ENCODE measurements around the gene KIAA1671.
"Not testable (repeated sequence)": the region's sequence is repeated elsewhere in the genome, so short reads cannot be mapped to it uniquely, and the experiment has no call there.

The KIAA1671 gene

DNA sequence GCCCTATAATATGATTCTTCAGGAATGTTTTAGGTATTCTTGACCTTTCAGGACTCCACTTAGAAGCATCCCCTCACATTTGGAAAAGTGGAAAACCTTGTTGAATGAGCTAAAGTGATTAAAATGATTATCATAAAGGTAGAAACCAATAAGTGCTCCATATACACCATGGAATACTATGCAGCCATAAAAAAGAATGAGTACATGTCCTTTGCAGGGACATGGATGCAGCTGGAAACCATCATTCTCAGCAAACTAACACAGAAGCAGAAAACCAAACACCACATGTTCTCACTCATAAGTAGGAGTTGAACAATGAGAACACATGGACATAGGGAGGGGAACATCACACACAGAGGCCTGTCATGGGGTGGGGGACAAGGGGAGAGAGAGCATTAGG is 281.2 kb downstream of the KIAA1671 start:
- not testable (repeated sequence) for DNase-seq (ENCODE audit: low read depth, low spot score)

DNA sequence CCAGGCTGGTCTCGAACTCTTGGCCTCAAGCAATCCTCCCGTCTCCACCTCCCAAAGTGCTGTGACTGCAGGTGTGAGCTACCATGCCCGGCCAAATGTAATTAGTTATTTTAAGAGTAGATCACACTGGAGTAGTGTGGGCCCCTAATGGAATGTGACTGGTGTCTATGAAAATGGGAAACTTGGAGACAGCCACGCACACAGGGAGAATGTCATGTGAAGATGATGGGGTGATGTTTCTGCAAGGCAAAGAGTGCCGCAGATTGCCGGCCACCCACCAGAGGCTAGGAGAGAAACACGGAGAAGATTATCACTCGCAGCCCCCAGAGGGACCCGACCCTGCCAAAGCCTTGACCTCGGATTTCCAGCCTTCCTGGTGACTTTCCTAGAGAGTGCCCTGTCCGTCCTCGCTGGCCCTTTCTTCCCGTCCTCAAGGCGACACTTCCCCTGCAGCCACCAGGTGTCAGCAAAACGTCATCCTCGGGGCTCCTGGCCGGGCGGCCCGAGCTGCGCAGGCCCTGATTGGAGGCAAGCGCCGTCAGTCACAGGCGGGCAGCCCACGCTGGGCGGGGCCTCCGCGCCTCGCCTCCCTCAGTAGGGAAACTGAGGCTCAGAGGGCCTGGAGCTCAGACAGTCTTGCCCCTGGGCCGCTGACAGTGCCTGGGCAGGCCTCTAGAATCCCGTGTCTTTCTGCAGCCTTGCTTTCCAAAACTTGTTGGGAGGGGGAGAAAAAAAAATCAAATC is 283.2 kb downstream of the KIAA1671 start:
- peak; percentile 10 for DNase-seq (ENCODE audit: low read depth, low spot score)

DNA sequence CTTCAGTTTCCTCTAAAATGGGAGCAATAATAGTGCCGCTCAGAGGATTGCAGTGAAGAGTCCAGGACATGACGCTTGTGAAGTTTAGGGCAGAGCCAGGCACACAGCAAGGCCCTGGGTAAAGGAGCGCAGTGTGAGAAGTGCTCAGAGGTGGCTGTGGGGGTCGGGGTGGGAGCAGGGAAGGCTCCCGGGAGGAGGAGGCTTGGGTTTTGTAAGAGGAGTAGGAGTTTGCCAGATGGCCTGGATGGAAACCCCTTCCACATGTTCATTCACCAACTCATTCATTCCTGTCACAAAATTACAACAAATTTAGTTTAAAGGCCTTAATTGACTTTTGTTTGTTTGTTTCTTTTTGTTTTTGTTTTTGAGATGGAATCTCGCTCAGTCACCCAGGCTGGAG is 283.9 kb downstream of the KIAA1671 start:
- no peak for DNase-seq (ENCODE audit: low read depth, low spot score)

DNA sequence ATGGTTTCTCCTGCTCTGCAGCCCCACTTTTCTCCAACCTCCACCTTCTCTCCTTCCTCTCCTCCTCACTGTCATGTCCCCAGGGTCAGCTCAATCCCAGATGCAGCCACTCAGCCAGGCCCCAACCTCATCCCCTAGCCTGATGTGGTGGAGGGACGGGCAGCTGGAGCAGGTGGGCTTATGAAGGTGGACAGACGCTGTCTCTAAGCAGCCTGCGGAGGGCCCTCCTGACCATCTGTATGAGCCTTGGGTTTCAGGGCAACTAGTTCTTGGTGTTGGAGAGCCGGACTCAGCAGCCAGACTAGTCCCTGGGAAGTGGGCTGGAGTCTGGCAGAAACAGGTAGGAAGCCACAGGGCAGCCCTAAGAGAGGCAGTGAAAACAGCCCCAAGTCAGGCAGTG is 285.0 kb downstream of the KIAA1671 start:
- no peak for DNase-seq (ENCODE audit: low read depth, low spot score)

DNA sequence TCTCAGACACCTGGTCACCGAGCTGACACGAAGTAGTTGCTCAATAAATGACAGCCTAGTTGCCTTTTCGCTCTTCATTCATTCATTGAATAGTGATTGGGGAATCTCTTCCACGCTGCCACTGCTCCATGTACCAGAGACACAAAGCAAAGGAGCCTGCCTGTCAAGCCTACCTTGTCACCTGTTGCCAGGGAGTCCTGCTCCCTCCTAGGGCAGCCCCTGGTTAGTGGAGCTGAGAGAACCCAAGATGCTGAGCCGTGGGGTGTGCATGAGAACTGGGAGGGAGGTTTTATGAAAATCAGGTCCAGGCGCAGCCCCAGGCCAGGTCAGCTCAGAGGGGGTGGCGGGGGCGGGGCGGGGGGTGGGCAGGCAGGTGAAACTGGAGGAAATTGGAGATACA is 285.5 kb downstream of the KIAA1671 start:
- not testable (repeated sequence) for DNase-seq (ENCODE audit: low read depth, low spot score)
